Right ventricle myocardium inferior (tissue), 1 donor: ENCODE measurements around the gene PROSER3. TPM values are rescaled to one million over a fixed set of nuclear protein-coding genes. Genes with fewer than 3 reads are reported as not detected.

Experiments used
- ATAC-seq: fragments of 200-7000 bp; cut with Tn5 transposase; one replicate; pipeline ENCODE4 v1.9.1; 2020; ENCODE audit warnings: mild to moderate bottlenecking, moderate library complexity
- DNase-seq: peaks from one replicate; pipeline ENCODE4 v3.0.0; 2021; ENCODE audit errors: missing footprints
- intact Hi-C: fragments of 100-400 bp; cut with DNase I; formaldehyde crosslinking; loops from one replicate; pipeline ENCODE4 v1.11.0; 2022
- total RNA-seq: library from RNA; stranded (reverse); fragmentation: NEBNext Ultra II Directional; extraction: Animal tissue kit (Norgen Biotek cat#: 25700); gene quantifications from one replicate; pipeline ENCODE4 v1.2.1, GENCODE V29; 2021
- donor health status: DM: no; HTN: yes; CAD: no; lungs with severe emphysema.

Gene PROSER3
- total RNA-seq, 1 donor from 2014 or later: 5.1 TPM

GRCh38 chr19:35781650-35782049 lies 23.7 kb downstream of the PROSER3 start:
- intact Hi-C loops: no loop called here
- DNase-seq (no peak), ATAC-seq (no peak)

GRCh38 chr19:35782589-35782988 lies 24.6 kb downstream of the PROSER3 start:
- ATAC-seq: no peak
- intact Hi-C loops: no loop called here
- DNase-seq: no peak

GRCh38 chr19:35783469-35784434 lies 25.8 kb downstream of the PROSER3 start:
- no peak for DNase-seq
- intact Hi-C loops: no loop called here
- no peak for ATAC-seq

GRCh38 chr19:35784503-35785338 lies 26.7 kb downstream of the PROSER3 start:
- ATAC-seq: no peak
- intact Hi-C loops: no loop called here
- DNase-seq: no peak

- DNase-seq (no peak), ATAC-seq (no peak)
- intact Hi-C loops: no loop called here
Observed at GRCh38 chr19:35785339-35785627, 27.3 kb downstream of the PROSER3 start.

GRCh38 chr19:35786299-35787160 lies 28.6 kb downstream of the PROSER3 start:
- DNase-seq (no peak), ATAC-seq (no peak)
- intact Hi-C loops: no loop called here

- ATAC-seq (no peak), DNase-seq (no peak)
- intact Hi-C loops: no loop called here
Observed at GRCh38 chr19:35787227-35787799, 29.3 kb downstream of the PROSER3 start.

GRCh38 chr19:35788205-35788960 lies 30.4 kb downstream of the PROSER3 start:
- intact Hi-C loops: no loop called here
- ATAC-seq: no peak
- no peak for DNase-seq

GRCh38 chr19:35789195-35789977 lies 31.4 kb downstream of the PROSER3 start:
- DNase-seq (no peak), ATAC-seq (no peak)
- intact Hi-C loops: no loop called here

GRCh38 chr19:35789978-35790944 lies 32.3 kb downstream of the PROSER3 start:
- DNase-seq: no peak
- intact Hi-C loops: no loop called here
- no peak for ATAC-seq

- ATAC-seq (no peak), DNase-seq (no peak)
- intact Hi-C loops: no loop called here
Observed at GRCh38 chr19:35790981-35791813, 33.2 kb downstream of the PROSER3 start.

- DNase-seq: no peak
- ATAC-seq: no peak
- intact Hi-C loops: no loop called here
Observed at GRCh38 chr19:35791814-35792279, 33.9 kb downstream of the PROSER3 start.

GRCh38 chr19:35792312-35792711 lies 34.3 kb downstream of the PROSER3 start:
- ATAC-seq (no peak), DNase-seq (no peak)
- intact Hi-C loops: no loop called here

GRCh38 chr19:35792888-35793287 lies 34.9 kb downstream of the PROSER3 start:
- intact Hi-C loops: no loop called here
- ATAC-seq: no peak
- no peak for DNase-seq
